Measurements from ENCODE around the gene CCDC198.
A peak's percentile ranks its signal among the peaks of the same experiment; 100 is the strongest.

Gene CCDC198

GRCh38 chr14:57493467-57494181, at the start of gene CCDC198:
Gene CCDC198 (minus strand): TSS chr14:57493857. CDS start chr14:57493715, 142 bp downstream.
- peak; percentile 100 for DNase-seq (ENCODE audit: low spot score)

GRCh38 chr14:57533214-57533613, 39.6 kb upstream of the CCDC198 start:
- DNase-seq (ENCODE audit: low spot score): peak; percentile 72

GRCh38 chr14:57530571-57530970, 36.9 kb upstream of the CCDC198 start:
- peak; percentile 64 for DNase-seq (ENCODE audit: low spot score)

GRCh38 chr14:57526942-57527341, 33.3 kb upstream of the CCDC198 start:
- no peak for DNase-seq (ENCODE audit: low spot score)

DNA sequence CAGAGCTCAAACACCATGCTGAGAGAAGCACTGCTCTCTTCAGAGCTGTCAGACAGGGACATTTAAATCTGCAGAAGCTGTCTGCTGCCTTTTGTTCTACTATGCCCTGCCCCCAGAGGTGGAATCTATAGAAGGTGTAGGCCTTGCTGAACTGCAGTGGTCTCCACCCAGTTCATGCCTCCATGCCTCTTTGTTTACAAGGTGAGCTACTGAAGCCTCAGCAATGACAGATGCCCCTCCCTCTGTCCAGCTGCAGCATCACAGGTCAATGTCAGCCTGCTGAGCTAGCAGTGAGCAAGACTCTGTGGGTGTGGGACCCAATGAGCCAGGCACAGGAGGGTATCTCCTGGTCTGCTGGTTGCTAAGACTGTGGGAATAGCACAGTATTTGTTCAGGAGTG, 25.4 kb upstream of the CCDC198 start:
- no peak for DNase-seq (ENCODE audit: low spot score)

DNA sequence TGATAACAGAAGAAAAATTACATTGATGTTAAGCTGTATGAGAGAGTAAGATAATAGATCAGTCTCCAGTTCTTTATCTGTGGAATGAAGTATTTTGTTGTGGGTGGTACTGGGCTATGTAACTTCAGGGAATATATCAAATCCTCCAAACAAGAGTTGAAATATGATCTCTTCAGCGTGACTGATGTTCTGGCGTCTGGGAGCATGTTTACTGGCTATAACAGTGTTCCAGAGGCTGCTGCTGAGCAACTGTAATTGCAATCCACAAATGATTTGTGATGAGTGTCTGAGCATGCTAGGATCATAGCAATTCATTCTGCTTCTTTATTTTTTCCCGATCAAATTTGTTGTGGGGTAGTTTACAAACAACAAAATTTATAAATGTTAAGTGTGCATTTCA, 18.6 kb upstream of the CCDC198 start:
- no peak for DNase-seq (ENCODE audit: low spot score)

DNA sequence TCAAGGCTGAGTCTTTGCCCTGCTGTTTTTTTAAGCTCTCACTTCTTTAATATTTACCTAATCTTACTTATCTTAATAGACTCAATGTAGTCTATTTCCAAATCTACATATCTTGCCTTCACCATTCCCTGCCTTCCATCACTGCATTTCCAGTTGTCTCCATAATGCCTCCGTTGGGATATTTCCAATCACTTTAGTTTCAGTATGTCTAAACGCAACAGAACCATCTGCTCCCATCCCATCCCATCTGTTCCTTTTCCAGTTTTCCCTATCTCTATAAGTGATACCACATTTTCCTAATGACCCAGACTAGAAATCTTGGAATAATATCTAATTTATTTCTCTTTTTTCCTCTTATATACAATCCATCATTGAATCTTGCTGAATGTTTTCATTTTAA, 15.1 kb upstream of the CCDC198 start:
- DNase-seq (ENCODE audit: low spot score): no peak

DNA sequence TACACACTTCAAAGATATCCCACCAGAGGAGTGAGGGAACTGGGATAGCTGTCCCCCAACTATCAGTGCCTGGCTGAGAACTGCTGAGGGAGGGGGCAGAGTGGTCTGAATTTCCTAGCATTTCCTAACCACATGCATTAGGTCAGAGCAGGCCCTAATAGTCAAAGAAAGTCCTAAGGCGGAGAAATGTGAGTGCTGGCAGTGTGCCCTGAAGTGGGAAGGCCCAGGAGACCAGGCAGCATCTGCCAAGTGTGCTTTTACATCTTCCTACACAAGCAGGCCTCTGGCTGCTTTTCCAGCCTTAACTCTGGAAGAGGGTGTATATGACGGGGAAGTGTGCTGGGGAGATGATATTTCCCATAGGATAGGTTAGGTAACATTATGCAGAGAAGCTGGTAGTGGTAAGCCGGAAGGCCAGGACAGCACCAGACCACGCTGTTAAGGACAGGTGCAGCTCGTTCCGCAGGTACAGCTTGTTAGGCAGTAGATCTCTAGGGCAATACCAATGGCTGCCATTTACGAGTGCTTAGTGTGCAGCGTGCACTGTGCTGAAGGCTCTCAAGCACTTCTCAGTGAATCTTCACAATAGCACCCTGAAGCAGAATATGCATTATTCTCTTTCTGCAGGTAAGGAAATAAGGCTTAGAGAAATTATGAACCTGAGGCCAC, 9.1 kb upstream of the CCDC198 start:
- DNase-seq (ENCODE audit: low spot score): peak; percentile 22

- DNase-seq (ENCODE audit: low spot score): no peak
These were observed 7.4 kb upstream of the CCDC198 start for GRCh38 chr14:57501039-57501557.

- no peak for DNase-seq (ENCODE audit: low spot score)
These were observed 5.0 kb upstream of the CCDC198 start for GRCh38 chr14:57498659-57499058.

- DNase-seq (ENCODE audit: low spot score): no peak
These were observed 4.4 kb upstream of the CCDC198 start for GRCh38 chr14:57498035-57498434.

- peak; percentile 78 for DNase-seq (ENCODE audit: low spot score)
These were observed 1.8 kb upstream of the CCDC198 start for GRCh38 chr14:57495416-57495815.

DNA sequence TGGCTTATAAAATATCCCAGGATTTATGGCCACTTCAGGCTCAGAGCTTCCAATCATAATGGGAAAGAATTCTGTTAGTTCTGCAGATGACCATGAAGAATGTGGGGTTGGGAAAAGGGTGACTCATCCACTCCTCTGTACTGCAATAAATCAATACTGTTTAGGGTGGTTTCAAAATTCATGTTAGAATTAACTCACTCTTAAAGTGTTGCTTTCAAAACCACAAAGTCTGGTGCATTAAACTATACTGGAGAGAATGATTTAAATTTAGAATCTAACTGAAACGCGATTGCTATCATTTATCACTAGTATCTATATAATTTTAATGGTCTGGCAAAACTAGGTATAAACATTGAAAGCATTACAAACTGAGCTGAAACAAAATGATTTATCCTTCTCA, 798 bp downstream of the CCDC198 start:
- DNase-seq (ENCODE audit: low spot score): peak; percentile 94

DNA sequence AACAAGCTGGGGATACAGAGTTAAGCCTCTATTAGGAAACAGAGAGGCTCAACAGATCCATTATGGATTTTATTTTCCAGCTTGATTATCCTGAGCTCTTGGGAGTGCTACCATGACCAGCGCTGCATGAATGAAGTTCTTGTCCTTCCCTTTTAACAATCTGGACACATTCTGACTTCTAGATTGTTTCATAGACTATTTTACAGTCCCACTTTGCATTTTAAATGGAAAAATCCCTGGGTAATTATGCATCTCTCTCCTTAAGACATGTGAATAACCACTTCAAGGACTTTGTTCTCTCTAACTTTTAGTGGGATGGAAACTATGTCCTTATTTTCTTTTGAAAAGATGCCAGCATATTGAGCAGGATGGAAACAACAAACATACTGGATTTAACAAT, 2.0 kb downstream of the CCDC198 start:
- peak; percentile 41 for DNase-seq (ENCODE audit: low spot score)

- peak; percentile 93 for DNase-seq (ENCODE audit: low spot score)
These were observed 5.9 kb downstream of the CCDC198 start for GRCh38 chr14:57487771-57488170.

DNA sequence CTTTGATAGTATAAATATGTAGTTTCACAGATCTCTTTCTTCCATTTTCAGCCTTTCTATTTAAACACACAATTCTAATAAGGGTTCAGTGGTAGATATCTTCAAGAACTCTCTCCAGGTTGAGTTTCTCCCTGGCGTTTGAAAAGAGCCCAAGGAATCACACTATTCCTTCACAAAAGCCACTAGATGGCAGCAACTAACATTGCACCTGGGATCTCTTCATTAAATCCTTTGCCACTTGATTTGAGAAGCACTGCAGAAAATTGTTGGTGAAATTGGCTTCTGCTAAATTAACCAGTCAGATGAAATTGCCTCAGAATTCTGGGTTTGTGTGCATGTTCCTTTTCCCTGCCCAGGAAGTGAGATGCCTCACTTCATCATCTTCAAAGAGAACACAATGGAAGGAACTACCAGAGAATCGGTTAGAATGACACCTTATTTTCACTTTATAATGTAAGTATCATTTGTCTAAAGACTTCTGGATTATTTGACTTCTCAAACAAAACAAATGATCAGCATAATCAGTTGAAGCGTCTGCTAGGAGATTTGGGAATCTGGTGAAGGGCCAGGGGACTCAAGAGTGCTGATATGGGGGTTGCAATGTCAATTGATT, 6.8 kb downstream of the CCDC198 start:
- DNase-seq (ENCODE audit: low spot score): peak; percentile 79

GRCh38 chr14:57485635-57486034, 8.0 kb downstream of the CCDC198 start:
- DNase-seq (ENCODE audit: low spot score): no peak

DNA sequence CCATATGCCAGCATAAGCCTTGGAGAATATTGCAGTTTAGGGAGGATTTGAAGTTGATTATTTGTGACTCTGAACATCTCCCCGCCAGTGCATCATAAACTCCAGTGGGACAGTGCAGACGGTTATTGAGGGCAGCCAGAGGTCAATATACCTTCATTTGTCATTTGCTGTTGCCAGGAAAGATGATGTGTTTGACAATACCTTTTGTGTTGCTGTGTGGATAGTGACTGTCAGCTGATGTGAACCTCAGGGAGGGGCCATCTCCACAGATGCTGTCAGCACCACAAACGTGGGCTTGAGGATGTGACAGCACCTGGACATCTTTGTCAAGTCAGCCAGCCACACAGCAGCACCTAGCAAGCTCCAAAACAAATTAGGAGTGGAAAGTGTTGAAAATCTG, 11.5 kb downstream of the CCDC198 start:
- DNase-seq (ENCODE audit: low spot score): no peak

DNA sequence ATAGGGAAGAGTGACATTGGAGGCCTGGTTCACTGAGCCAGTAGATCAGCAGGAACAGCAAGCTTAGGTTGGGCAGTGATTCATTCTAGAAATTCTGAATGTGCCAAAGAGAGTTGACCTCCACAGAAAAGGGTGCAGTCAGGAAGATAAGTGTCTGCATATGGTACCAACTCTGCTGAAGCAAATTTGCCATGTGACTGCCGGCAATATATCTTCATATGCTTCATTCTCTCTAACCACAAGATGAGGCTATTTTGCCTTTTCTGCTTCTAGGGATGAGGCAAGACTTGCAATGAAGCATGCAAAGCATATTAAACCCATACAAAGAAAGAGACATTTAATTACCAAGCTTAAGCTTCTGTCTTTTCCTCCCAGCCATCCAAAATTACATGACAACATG, 13.6 kb downstream of the CCDC198 start:
- peak; percentile 71 for DNase-seq (ENCODE audit: low spot score)

DNA sequence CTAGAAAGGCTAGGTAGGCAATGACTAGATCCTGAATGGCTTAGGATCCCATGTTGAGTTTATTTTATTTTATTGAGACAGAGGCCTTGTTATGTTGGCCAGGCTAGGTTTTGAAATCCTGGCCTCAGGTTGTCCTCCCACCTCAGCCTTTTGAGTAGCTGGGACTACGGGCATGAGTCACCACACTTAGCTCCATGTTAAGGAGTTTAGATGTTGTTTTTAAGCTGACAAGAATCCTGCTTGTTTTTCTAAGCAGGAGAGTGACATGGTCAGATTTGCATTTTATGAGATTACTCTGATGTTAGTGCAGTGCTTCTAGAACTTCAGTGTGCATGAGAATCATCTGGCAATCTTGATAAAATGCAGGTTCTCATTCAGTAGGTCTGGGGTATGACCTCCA, 14.5 kb downstream of the CCDC198 start:
- no peak for DNase-seq (ENCODE audit: low spot score)

DNA sequence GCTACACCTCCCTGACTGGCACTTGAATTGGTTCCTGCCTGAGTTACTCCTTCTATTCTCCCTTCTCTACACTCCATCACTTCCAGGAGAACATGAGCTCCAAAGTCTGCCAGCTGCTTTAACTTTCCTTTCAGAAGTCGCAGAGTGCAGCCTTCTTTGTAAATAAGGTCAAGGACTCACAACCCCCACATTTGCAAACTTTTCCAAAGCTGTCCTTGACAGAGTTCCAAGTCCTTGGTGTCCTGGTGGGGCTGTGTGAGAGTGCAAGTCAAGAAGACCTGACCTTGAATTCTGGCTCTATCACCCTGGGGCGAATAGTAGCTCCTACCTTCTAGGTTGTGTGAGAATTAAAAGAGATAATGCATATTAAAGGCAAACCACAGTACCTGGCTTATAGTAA, 15.6 kb downstream of the CCDC198 start:
- DNase-seq (ENCODE audit: low spot score): no peak

DNA sequence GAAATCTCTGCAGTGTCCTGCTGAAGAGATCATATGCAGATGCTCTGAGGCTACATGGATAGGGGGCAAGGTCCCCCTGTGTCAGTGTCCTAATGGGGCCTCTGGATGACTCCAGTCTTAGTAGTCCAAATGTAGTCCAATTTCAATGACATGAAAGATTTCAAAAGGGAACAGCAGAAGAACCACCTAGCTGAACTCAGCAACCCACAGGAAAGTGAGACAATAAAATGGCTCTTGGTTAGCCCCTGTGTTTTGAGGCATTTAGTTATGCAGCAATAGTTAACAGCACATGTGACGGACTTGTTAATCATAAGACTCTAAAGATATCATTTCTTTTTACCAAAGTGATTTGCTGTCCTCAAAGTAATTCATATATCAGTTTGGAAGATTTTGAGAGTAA, 22.7 kb downstream of the CCDC198 start:
- no peak for DNase-seq (ENCODE audit: low spot score)
